Activated T-cell treated with anti-CD3 and anti-CD28 coated beads for 1 hour (primary cell): ENCODE results near the gene PIWIL4.

ENCODE experiments used
- DNase-seq: peaks from one replicate; pipeline ENCODE4 v3.0.0-alpha.2; 2020; ENCODE audit warnings: low read depth

Gene PIWIL4

GRCh38 chr11:94567181-94567670 lies at the start of gene PIWIL4:
PIWIL4 (plus strand) TSS chr11:94567368; CDS start chr11:94567519, 151 bp downstream.
- no peak for DNase-seq

- DNase-seq, result no peak
Observed at GRCh38 chr11:94518300-94518699, 48.9 kb upstream of the PIWIL4 start.

GRCh38 chr11:94519478-94520084 lies 47.6 kb upstream of the PIWIL4 start:
- DNase-seq, result no peak

- DNase-seq, result no peak
Observed at GRCh38 chr11:94521684-94522083, 45.5 kb upstream of the PIWIL4 start.

- no peak for DNase-seq
Observed at GRCh38 chr11:94524341-94524740, 42.8 kb upstream of the PIWIL4 start.

GRCh38 chr11:94525546-94526324 lies 41.4 kb upstream of the PIWIL4 start:
- no peak for DNase-seq

- DNase-seq, result no peak
Observed at GRCh38 chr11:94526645-94527438, 40.3 kb upstream of the PIWIL4 start.

- no peak for DNase-seq
Observed at GRCh38 chr11:94528551-94528950, 38.6 kb upstream of the PIWIL4 start.

GRCh38 chr11:94532211-94532610 lies 35.0 kb upstream of the PIWIL4 start:
- no peak for DNase-seq

GRCh38 chr11:94533206-94533605 lies 34.0 kb upstream of the PIWIL4 start:
- DNase-seq, result no peak

- DNase-seq, result no peak
Observed at GRCh38 chr11:94533696-94534630, 33.2 kb upstream of the PIWIL4 start.

GRCh38 chr11:94536386-94536785 lies 30.8 kb upstream of the PIWIL4 start:
- no peak for DNase-seq

- no peak for DNase-seq
Observed at GRCh38 chr11:94537031-94537600, 30.1 kb upstream of the PIWIL4 start.

- no peak for DNase-seq
Observed at GRCh38 chr11:94539420-94539819, 27.7 kb upstream of the PIWIL4 start.

- peak; percentile 48 for DNase-seq
Observed at GRCh38 chr11:94543695-94544645, 23.2 kb upstream of the PIWIL4 start, which contains the start of gene FUT4. FUT4 (plus strand) TSS chr11:94543921; CDS start chr11:94544134, 213 bp downstream.

GRCh38 chr11:94544646-94545263 lies 22.4 kb upstream of the PIWIL4 start:
- no peak for DNase-seq

- no peak for DNase-seq
Observed at GRCh38 chr11:94545264-94546161, 21.7 kb upstream of the PIWIL4 start.

- no peak for DNase-seq
Observed at GRCh38 chr11:94546162-94546470, 21.1 kb upstream of the PIWIL4 start.

- no peak for DNase-seq
Observed at GRCh38 chr11:94546886-94547285, 20.3 kb upstream of the PIWIL4 start.
